NOMO-1 treated with dmso at 0.1 percent for 144 hours (cell line): ENCODE measurements around the gene ABLIM2.

ENCODE experiments used
- DNase-seq: peaks from one replicate; lab custom pipeline; 2025; ENCODE audit not compliant: unreplicated experiment; lab: John Stamatoyannopoulos, UW

ABLIM2 gene

GRCh38 chr4:8033067-8033755, 125.4 kb downstream of the ABLIM2 start:
- DNase-seq: no peak

DNA sequence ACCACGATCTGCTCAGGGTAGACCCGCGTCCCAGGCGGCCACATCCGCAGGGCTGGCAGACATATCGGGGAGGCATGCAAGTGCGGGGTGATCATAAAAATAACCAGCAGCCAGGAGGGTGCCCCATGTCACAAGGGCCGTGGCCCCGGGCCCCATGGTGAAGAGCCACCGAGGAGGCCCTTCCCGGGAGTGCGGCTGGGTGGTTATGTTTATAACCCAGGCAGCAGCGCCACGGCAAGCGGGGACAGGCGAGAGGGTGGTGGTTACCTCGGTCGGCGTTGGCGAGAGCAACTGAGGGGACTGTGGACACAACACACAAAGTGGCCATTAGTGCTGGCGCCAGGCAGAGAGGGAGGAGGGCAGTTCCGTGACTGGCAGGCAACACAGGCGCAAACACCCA, 126.2 kb downstream of the ABLIM2 start:
- no peak for DNase-seq

DNA sequence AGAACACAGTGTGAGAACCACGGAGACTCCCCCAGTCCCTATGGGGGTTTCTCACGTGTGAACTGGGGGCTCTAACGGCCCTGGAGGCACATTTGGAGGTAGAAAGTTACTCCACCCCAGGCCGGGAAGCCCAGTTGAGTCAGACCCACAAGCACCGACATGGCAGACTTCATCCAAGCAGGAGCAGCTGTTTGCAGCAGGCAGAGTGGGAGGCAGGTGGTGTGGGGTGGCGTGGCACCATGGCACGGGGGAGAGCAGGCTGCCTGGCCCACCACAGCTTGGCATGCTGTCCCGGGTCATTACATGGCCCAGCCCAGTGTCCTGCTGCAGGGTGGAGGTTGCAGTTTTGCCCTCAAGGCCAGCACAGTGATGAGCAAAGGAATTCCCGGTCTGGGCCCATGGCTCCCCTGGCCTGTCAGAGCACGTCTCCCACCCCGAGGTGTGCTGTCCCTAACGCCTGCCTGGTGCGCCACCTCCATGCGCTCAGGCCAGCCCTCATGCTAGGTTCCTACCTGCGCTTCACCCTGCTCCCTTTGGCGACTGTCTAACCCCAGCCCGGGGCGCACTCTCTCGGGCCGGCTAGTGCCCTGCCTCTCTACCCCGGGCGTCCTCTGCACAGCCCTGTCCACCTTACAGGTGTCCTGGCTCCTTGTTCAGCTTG, 128.4 kb downstream of the ABLIM2 start:
- DNase-seq: no peak

- DNase-seq: no peak
Observed at GRCh38 chr4:8029689-8030088, 128.9 kb downstream of the ABLIM2 start.

- no peak for DNase-seq
Observed at GRCh38 chr4:8028884-8029568, 129.6 kb downstream of the ABLIM2 start.

DNA sequence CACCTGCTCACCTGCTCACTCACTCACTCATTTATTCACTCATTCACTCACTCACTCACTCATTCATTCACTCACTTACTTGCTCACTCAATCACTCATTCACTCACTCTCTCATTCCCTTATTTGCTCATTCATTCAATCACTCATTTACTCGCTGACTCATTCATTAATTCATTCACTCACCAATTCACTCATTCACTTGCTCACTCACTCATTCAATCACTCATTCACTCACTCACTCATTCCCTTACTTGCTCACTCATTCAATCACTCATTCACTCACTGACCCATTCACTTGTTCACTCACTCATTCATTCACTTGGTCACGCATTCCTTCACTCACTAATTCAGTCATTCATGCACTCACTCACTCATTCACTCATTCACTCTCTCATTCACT, 130.2 kb downstream of the ABLIM2 start:
- DNase-seq: no peak

GRCh38 chr4:8026453-8026852, 132.2 kb downstream of the ABLIM2 start:
- DNase-seq: no peak

- no peak for DNase-seq
Observed at GRCh38 chr4:8025668-8026067, 132.9 kb downstream of the ABLIM2 start.

DNA sequence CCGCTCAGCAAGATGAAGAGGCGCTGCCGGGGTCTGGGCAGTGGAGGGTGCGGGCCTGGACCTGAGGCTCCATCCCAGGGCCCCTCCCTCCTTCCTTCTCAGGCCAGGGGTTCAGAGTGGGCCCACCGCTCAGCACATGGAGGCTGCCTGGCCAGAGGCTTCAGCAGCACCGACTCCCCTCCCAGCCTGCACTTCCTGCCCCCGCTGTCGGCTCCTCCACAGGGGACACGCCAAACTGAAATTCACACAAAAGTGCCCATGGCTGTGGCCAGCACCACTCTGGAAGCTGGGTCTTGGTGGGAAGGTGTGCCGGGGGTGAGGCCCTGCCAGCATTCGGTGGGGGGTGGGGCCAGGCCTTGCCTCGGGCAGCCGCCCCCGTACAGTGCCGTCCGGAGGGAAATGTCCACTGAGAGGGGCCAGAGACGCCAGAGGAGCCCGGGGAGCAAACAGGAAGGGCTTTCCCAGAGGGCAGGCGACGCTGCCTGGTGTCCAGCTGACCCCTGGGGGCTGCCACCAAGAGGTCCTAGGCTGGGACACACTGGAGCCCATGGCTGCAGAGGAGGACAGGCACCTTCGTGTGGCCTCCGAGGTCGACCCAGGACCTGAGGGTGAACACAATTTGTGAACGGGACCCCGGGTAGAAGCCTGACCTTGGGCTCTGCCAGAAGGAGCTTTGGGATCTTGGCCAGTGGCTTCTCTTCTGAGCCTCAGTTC, 134.4 kb downstream of the ABLIM2 start:
- DNase-seq: no peak

- DNase-seq: no peak
Observed at GRCh38 chr4:8023696-8024033, 134.9 kb downstream of the ABLIM2 start.

- DNase-seq: no peak
Observed at GRCh38 chr4:8022767-8023695, 135.6 kb downstream of the ABLIM2 start.

DNA sequence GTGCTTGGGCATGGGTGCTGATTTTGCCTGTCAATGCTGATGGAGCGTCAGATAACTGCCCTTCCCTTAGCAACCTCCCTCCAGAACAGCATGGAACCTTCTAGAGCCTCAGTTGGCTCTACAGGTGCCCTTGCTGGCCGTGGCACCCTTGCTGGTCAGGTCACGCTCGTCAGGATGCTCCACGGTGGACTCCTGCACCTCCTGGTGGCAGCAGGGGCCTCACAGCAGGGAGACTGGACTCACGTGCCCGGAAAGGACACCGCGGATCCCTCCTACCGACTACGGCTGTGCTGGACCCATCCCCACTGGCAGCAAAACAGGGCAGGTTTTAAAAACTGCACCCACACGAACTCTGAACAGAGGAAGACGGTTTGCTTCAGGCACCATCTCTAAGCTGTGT, 136.8 kb downstream of the ABLIM2 start:
- no peak for DNase-seq

DNA sequence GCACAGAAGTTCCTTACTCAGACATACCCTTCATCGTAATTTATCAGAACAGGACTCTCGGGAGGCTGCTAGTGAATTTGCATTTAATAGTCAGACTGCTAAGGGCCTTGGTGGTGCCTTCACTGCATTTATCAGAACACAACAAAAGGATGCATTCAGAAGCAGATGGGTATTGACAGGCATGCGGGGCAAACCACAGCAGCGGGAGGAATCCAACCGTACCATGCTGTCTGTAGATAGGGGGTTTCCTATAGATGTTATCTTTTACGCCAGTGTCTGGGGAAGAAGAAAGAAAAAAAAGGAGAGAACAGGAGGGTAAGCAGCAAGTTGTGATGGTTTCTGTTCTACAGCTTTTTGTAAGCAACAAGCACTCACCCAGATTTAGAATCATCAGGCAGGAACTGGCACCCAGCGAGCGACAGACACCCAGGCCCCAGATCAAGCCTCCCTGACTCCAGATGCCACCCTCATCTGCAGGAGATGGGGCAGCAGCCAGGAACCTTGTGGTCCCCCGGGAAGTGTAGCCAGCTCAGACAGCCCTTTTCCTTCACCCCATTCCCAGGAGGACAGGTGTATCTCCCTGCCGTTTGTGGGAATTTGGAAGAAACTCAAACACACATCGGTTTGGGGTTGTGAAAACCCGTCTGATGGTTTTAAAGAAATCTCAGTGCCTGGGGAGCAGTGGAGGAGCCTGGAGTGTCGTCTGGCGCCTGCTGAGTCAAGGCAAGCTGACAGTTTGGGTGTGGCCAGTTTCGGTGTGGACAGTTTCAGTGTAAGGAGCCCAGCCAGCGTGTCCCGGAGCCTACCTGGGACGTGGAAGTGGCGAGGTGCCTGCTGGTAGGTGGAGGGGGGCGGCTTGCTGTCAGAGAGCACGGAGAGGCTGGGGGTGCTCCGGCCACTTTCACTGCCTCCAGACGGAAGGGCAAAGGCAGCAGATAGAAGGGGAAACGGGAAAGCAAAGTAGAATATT, 138.9 kb downstream of the ABLIM2 start:
- peak; percentile 19 for DNase-seq

GRCh38 chr4:8016527-8016926, 142.1 kb downstream of the ABLIM2 start:
- DNase-seq: no peak

DNA sequence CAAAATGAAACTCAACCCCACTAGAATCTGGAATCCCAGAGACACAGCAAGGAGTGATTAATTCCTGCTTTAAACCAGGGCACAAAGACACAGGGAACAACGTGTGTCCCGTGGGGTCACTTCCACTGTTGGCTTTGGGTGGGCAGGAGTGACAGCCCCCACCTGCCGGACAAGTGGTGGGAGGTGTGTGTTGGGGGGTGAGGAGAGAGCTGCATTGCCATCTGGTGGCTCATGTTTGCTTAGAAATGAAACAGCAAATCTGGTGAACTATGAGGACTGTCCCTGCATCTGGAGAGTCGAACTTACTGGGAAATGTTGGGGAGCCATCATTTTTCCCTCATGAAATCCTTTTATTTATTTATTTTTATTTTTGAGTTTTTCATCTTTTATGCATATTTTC, 143.1 kb downstream of the ABLIM2 start:
- no peak for DNase-seq

DNA sequence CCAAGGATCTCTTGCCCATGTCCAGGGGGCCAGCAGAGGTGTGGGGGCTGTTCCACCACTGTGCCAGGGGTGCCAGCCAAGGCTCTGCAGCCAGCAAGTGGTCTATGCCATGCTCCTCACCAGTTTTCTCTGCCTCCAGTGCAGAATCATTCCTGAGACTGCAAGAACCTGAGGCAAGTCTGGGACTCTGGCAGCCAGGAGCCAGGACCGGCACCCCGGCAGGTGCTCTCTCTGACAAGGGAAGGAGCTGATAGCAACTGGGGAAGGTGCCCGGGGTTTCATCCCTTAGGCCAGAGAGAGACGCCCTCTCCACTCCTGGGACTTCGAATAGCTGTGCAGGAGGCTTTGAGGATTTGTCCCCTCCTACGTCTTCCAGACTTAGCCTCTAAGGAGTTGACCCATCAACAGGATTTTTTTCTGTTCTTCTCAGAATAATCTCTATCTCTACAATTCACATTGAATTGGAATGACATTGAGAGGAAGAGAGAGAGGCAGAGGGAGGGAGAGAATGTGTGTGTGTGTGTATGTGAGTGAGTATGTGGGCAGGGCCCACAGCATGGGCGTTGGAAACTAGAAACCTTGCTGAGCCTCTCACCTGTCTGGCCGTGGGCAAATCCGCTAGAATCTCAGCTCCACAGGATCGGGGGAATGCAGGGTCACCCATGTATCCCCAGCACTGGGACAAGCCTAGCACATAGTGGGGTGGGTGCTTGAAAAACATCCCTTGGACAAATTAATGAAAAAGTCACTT, 144.5 kb downstream of the ABLIM2 start:
- no peak for DNase-seq

DNA sequence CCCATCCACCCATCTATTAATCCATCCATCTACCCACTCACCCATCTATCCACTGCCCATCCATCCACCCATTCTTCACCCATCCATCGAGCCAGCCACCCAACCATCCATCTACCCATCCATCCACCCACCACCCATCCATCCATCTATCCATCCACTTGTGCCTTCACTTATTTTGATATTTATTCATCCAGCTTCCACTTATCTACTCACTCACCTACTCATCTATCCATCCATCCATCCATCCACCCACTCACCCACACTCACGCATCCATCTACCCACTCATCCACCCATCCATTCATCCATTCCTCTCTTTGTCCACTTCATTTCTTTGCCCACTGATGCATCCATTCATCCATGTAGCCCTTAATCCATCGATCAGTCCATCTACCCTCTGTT, 146.1 kb downstream of the ABLIM2 start:
- no peak for DNase-seq

DNA sequence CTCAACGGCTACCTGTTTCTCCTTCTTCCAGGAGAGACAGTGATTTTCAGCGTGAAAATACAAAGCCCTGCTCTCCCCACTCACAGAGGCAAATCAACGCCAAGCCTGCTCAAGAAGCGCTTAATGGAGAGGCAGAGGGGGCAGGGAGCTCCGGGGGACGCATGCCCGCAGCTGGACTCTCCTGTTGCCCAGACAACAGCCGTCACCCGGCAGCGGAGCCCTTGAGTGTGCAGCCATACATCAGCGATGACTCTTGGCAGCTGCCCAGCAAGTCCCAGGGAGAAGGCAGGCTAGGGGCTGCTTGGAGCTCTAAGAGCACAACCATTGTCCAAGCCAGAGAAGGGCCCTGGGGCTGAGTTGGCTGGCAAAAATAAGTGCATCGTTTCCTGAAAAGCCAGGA, 148.0 kb downstream of the ABLIM2 start:
- no peak for DNase-seq
